Measurements from ENCODE around the gene ACP4. TPM values are rescaled to one million over a fixed set of nuclear protein-coding genes. Genes with fewer than 3 reads are reported as not detected.

ACP4 gene
- total RNA-seq, 1 donor = not detected

GRCh38 chr19:50830266-50831025, 40.2 kb downstream of the ACP4 start:
- no peak overlapping the region for H3K4me3 ChIP-seq (ENCODE audit: low read depth, low read length)
- TF ChIP-seq CTCF (IDR thresholded peaks at IDR 0.05; ENCODE audit: insufficient read depth, low read length) = no peak
- DNase-seq (ENCODE audit: low read depth) = no peak

GRCh38 chr19:50831026-50831396, 40.8 kb downstream of the ACP4 start:
- TF ChIP-seq CTCF (IDR thresholded peaks at IDR 0.05; ENCODE audit: insufficient read depth, low read length) = no peak
- H3K4me3 ChIP-seq (ENCODE audit: low read depth, low read length) = no peak overlapping the region
- no peak for DNase-seq (ENCODE audit: low read depth)

- no peak overlapping the region for H3K4me3 ChIP-seq (ENCODE audit: low read depth, low read length)
- TF ChIP-seq CTCF (IDR thresholded peaks at IDR 0.05; ENCODE audit: insufficient read depth, low read length) = no peak
- no peak for DNase-seq (ENCODE audit: low read depth)
Observed at GRCh38 chr19:50832666-50833065, 42.5 kb downstream of the ACP4 start.

- no peak for TF ChIP-seq CTCF (IDR thresholded peaks at IDR 0.05; ENCODE audit: insufficient read depth, low read length)
- DNase-seq (ENCODE audit: low read depth) = no peak
- H3K4me3 ChIP-seq (ENCODE audit: low read depth, low read length) = no peak within 1 kb of the TSS
Observed at GRCh38 chr19:50833117-50833801, 43.0 kb downstream of the ACP4 start, which contains the start of gene KLK15. KLK15 (minus strand) TSS chr19:50833574; CDS start chr19:50831492, 2,082 bp downstream.

- TF ChIP-seq CTCF (IDR thresholded peaks at IDR 0.05; ENCODE audit: insufficient read depth, low read length) = no peak
- DNase-seq (ENCODE audit: low read depth) = no peak
- no peak overlapping the region for H3K4me3 ChIP-seq (ENCODE audit: low read depth, low read length)
Observed at GRCh38 chr19:50833802-50834167, 43.6 kb downstream of the ACP4 start.

- H3K4me3 ChIP-seq (ENCODE audit: low read depth, low read length) = peak overlapping the region; percentile 71
- DNase-seq (ENCODE audit: low read depth) = no peak
- TF ChIP-seq CTCF (IDR thresholded peaks at IDR 0.05; ENCODE audit: insufficient read depth, low read length) = no peak
Observed at GRCh38 chr19:50835103-50835784, 45.0 kb downstream of the ACP4 start.

Measured in fibroblast of the aortic adventitia (primary cell).